Activated CD4-positive, CD25-positive, alpha-beta regulatory T cell treated with anti-CD3 and anti-CD28 coated beads, Interleukin-2, amount 50 U/mL, for 72 hours (primary cell): ENCODE results near the gene KCNS1.
"Not testable (repeated sequence)": the region's sequence is repeated elsewhere in the genome, so short reads cannot be mapped to it uniquely, and the experiment has no call there.

Source experiments
- DNase-seq: peaks from one replicate; pipeline ENCODE4 v3.0.0; 2021

The KCNS1 gene

DNA sequence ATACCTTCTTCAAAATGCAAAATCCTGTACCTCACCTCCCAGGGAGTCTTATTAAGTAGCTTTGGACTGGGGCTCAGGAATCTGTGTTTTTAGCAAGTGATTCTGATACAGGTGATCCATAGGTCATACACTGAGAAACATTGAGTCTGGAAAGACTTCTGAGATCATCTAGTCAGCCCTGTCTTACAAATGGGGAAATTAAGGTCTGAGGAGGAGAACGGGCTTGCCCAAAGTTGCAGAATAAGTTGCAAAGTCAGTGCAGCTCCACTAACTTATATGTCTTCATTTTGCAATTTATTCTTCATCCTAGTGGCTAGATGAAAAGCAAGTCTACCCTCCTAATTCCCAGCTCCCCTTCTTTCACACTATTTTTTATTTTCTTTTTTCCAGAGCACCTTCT is 28.9 kb downstream of the KCNS1 start:
- DNase-seq, result no peak

DNA sequence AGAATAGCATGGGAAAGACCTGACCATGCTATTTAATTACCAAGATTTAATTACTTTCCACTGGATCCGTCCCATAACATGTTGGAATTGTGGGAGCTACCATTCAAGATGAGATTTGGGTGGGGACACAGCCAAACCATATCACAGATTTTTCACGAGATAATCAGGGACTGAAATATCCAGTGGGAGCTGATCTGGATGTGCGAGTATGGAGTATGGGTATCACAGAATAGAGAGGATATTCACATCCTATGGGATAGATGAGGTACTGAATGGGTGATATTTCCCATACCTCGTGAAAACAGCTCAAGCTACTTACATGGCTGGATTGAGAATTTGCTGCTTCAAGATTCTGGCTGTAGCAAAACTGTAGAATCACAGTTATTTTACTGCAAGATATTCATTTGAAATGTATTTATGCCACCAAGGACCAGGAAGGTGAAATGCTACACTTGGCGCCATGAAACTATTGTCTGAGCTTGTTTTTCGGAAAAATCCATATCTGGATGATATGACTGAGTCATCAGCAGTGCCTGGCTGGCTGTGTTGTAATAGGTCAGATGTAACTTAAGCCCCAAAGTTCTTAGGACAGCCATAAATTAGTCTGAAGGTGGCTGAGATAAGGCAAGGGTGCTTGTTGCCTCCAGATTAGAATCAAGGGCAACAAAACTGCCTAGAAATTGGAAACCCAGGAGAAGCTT is 29.8 kb downstream of the KCNS1 start:
- DNase-seq, result no peak

DNA sequence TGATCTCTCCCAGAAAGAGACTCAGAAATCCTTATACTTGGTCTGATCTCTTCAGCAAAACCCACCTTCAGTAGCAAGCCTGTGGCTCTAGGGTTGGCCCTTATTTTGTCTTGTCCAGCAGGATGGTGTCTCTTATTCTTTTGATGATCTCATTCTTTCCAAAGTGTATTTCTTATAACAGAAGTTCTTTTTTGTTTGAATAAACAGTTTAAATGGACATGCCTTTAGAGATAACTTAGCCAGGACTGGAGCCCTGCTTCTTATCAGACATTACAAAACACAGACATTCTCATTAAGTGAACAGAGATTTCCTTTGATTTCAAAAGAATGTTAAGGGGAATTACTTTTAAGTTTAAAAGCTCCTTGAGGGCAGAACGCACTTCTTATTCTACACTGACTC is 31.7 kb downstream of the KCNS1 start:
- DNase-seq, result no peak

DNA sequence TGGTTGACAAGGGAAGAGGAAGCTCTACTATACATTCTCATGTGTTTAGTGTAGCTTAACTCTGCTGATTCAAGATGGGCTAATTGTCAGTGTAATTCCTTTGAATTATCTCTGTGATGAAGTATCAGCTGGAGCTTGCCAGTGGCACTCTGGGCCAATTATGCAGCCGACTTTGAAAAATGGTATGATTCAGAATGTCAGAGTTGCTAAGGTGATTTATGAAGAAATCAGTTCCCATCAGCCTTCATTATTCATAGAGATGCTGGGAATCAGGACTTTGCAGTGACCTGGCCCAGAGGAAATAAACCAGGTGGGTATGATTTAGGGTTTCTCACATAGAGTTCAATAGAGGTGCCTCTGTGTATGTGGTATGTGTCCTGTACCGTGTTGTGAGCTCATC is 33.4 kb downstream of the KCNS1 start:
- DNase-seq, result no peak

DNA sequence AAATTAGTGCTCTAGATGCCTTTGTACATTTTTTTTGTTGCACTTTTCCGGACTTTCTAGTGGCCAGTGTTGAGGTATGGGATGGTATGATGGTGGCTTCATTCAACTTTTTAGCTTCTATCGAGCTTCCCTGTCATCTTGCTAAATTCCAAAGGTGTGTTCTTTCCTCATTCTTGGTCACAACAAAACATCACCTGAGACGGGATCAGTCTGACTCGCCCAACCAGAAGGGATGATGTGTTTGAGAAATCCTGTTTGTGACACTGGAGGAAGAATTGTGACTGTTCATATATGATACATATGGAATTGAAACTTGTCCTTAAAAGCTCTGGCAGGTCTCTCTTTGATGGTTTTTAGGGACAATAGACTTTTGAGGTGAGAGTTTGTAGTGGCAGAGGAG is 33.8 kb downstream of the KCNS1 start:
- DNase-seq, result no peak

DNA sequence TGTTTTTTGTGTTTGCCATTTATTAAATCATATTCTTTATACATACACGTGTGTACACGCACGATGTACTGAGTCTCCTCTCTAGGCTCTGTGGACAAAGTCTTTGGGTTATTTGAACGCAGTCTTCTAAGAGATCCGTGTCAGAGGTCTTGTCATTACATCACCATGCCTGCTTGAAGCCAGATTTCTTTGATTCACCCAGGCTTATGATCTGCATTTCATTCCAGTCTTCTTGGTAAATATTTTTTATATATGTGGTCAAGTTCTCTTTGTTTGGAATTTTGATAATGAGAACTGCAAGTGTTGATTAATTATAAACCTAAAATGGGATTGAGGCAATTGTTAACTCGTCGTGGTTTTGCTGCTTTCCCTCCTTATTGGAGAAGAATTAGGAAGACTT is 34.6 kb downstream of the KCNS1 start:
- DNase-seq, result no peak

DNA sequence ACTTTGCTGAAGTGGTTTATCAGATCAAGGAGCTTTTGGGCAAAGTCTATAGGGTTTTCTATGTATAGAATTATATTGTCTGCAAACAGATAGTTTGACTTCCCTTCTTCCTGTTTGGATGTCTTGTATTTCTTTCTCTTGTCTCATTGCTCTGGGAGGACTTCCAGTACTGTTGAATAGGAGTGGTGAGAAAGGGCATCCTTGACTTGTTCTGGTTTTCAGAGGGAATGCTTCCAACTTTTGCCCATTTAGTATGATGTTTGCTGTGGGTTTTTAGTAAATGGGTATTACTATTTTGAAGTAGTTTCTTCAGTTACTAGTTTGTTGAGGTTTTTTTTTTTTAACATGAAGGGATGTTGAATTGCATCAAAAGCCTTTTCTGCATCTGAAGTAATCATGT is 36.1 kb downstream of the KCNS1 start:
- no peak for DNase-seq

DNA sequence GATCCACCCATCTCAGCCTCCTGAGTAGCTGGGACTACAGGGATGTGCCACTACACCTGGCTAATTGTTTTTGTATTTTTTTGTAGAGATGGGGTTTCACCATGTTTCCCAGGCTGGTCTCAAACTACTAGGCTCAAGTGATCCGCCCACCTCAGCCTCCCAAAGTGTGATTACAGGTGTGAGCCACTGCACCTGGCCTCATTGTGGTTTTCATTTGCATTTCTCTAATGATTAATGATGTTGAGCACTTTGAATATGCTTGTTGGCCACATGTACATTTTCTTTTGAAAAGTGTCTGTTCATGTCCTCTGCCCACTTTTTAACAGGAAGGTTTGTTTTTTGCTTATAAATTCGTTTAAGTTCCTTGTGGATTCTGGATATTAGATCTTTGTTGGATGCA is 37.8 kb downstream of the KCNS1 start:
- DNase-seq, result not testable (repeated sequence)

DNA sequence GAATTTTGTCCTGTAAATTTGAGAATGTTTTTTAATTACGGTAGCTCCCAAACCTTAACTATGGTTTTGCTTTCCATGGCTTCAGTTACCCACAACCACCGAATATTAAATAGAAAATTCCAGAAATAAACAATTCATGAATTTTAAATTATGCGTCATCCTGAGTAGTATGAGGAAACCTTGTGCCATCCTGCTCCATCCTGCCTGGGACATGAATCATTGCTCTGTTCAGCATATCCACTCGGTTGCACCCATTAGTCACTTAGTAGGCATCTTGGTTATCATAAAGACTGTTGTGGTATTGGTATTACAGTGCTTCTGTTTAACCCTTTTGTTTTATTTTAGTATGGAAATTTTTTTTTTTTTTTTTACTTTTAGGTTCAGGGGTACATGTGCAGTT is 39.7 kb downstream of the KCNS1 start:
- DNase-seq, result no peak

DNA sequence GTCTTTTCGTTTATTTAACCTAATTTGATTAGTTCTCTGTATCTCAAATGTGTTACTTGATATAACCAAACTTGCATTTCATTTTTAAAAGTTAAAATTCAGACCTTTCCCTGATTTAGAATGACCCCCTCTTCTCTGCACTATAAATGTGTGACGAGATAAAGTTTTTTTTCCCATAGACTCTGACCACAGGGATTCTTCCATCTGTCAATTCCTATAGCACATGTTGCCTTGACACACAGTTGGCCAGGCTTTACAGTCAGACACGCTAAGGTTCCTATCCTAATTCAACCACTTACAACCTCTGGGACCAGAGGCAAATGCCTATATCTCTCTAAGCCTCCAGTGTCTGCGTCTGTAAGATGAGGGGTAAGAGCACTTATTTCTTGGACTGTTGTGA is 40.6 kb downstream of the KCNS1 start:
- DNase-seq, result no peak

DNA sequence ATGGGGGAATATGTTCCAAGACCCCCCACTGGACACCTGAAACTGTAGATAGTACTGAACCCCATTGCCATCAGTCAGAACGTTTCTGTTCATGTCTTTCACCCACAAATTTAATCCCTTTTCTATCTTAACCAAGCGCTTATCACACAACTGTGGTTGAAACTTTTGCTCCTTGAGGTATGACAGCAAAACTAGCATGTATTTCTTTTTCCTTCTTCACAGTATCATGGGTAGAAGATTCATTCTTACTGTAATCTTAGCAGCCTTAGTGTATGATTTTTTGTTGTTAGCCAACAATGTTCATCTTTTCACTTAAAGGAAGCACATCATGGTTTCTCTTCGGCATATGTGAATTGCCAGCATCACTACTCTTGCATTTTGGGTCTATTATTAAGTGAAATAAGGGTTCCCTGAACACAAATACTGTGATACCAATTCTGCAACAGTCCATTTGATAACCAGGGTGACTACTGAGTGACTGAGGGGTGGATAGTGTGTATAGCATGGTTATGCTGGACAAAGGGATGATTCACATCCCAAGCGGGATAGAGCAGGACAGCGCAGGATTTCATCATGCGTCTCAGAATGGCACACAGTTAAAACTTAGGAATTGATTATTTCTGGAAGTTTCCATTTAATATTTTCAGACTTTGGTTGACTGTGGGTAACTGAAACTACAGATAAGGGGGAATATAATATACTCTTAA is 41.8 kb downstream of the KCNS1 start:
- DNase-seq, result no peak

DNA sequence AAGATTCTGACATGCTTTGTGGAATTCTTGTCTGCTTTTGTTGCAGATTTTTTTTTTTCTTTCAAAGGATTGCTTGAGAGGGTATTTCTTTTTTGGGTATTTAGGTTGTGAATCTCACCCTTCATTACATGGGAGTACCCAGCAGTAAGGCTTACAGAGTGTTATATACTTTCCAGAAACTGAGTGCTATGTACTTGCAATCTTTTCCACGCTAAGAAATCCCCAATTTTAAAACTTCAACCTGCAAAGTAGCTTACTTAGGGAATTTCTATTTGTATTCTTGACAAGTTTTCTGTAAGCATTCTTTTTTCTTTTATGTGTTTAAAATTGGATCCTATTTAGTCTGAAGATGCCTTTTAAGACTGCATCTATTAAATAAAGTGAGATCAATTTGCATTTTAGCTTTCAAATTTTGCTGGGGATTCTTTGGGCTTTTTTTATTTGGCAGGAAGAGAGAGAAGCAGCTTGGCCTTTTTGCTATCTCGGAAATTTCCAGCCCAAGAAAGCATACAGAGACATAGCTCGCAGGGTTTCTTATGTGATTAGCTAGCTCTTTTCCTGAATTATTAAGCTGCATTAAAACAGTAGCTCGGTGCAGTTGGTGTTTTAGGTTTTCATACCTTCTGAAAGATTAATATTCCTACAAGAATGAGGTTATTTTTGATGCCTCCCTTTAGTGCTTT is 42.6 kb downstream of the KCNS1 start:
- no peak for DNase-seq

DNA sequence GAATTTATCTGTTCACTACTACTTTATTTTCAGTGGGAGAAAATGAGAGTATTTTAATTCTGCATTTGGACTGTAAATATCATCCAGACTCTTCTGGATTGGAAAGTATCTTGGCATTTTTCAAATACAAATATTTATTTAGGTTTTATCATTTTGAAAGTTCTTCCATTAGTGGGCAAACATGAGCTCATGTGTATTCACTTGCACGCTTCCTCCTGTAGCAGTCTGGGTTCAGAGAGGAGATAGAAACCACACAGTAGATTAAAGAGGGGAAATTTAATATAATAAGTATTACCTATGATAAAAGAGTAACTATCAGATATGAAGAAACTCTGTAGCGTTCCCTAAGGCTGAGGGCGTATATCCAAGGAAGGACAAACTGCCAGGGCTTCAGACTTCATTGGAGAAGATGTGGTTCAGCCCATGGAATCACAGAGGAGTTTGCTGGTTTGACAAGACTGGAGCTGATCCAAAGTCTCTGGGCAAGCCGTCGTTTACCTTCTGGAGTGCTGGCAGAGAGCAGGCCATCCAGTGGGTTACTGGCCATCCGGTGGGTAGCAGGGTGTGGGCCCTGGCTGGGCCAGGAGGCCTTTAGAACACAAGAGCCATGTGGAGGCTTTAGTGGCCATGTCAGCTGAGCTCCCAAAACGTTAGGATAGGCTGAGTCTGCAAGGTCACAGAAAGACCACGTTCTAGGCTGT is 44.3 kb downstream of the KCNS1 start:
- no peak for DNase-seq

DNA sequence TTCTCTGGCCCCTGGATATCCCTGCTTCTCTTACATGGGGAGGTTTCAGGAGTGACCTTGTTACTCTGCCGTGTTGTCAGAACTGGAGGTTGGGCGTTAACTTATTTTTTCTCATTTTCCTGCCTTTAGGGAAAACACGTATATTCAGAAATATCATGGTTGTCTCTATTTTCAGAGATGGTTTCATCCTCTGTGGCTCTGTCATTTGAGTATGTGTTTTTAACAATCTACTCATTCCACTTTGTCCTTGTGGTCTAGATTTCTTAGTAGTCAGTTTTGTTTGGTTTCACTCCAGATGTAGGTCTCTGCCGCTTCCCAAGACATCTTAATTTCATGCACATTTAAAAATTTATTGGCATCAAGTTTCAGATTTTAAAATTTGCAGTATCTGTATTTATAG is 45.9 kb downstream of the KCNS1 start:
- no peak for DNase-seq

DNA sequence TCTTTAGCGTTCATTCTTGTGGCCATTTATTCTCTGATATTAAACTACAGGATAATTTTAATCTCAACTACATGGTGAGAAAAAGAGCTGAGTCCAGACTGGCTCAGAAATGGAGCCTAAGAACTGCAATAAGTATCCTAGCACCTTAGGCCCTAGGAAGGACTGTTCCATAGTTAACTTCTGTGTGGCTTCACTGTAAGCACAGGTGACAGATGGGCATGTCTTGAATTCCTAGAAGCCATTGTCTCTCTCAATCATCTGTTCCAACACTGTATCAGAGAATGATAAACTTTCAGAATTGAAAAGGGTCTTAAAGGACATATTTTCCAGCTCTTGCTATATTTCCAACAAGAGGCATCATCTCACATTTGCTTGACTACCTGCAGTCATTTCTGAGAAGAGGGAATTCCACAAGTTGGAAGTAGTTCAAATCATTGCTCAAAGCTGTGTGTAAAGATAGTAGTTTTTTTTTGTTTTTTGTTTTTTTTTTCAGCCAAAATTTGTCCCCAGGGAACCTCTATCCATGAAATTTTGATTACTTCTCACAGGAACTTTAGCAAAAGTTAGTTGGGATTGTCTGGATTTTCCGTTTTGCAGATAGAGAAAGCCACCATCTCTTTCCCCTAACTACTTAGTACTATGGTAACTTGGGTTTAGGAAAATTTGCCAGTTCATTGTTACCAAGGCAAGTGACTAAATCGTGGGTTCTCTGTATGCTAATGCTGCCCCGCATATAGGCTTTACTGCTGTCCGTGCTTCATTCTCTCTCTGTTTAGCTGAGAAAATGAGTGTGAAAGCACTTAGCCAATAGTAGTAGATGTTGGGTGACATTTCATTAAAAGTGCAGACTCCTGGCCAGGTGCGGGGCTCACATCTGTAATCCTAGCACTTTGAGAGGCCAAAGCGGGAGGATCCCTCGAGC is 47.2 kb downstream of the KCNS1 start:
- no peak for DNase-seq

DNA sequence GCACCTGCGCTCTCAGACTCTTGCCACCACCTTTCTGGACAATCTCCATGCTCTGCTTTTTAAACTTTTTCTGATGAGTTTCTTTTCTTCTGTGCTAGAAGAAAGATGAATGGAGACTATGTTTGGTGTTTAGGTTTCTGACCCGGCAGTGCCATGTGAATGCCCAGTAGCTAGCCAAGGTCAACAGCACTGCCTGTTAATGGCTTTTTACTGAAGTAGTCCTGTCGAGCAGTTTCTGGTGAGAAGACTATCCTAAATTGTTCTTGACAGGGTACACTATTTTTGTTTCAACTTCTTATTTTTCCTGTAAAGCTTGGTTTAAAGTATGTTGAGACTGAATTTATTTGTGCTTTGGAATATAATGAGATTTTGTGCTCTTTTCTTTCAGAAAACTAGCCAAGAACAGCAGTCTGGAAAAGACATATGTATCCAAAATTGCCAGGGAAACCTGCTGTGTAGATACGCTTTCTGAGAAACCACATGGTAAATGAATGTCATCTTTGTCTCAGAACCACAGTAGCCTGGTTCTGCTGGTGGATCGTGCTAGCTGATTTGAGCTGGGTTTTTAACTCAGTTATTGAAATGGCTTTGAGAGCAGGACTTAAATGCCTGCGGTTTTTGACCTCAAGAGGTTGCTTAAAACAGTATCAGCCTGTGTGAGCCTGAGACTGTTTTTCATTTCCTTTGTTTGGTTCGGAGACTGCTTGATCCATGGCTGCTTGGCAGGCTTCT is 48.1 kb downstream of the KCNS1 start:
- no peak for DNase-seq

DNA sequence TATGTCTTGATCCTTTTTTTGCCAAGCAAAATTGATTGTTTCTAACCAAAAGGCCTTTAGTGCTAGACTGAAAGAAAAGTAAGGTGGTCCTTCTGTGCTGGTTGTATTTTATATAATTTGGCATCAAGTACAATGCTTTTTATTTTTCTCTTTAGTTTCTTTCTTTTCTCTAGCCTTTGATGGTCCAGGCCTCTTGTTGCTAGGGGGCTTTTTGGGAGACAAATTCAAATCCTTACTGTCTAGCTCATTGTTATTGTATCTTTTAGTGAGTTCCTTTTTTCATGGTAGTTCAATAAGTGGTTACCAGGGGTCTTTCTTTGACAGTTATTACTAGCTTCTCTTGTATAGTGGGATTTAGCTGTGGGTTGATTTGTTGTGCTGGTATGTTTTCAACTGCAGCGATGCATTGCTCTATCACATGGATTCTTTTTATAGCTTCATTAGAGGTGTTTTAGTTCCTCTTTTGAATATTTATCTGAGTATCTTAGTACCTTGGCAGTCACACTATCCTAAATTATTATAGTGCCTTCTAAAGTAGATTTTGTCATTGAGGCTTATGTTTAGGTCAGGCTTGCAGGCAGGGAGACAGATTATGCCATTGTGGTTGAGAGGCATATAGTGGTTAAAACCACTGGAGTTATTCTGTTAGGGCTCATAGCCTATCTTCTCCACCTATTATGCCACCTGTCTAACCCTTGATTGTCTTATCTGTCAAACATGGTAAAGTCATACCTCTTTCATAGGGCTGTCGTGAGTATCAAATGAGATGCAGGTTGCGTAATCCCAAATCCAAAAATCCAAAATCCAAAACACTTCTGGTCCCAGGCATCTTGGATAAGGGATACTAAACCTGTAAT is 49.5 kb downstream of the KCNS1 start:
- DNase-seq, result no peak

DNA sequence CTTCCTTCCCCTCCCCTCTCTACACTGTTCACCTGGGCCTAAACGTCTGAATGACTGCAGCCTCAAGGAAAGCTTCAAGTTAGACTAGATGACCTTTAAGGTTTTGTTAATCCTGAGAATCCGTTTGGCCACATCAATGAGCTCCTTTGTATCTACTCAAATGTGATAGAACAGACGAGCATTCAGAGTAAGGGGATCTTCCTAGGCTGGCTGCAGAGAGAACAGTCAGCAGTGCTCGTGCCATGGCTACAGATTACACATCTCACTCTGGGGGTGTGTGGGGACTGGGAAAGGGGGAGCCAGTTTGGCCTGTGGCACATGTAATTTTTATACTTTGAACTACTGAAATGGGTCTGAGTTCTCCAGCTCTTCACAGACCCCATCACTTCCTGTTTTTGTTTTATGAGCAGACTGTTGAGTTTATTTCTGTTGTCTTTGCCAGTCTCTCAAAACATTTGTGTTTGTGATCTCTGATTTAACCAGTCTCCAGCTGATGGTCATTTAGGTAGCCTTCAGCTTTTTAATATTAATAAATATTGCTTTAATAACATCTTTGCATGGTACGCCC is 50.9 kb downstream of the KCNS1 start:
- no peak for DNase-seq

DNA sequence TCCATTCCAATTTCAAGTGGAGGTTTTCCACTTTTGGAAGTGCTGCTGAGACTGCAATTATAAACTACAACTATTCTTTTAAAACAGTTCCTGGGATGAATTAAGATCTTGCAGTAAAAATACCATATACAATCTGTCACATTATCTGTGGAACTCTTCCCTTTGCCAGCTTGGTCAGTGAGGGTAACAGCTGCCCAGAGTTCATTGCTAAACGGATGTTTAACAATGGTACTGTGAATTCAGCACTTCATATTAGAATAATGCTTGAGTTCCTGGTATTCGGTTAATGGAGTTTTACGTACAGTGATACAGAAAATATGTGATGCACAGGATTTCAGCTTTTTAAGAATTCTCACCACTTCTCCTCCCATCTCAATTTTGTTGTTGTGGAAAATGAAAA is 51.5 kb downstream of the KCNS1 start:
- no peak for DNase-seq

DNA sequence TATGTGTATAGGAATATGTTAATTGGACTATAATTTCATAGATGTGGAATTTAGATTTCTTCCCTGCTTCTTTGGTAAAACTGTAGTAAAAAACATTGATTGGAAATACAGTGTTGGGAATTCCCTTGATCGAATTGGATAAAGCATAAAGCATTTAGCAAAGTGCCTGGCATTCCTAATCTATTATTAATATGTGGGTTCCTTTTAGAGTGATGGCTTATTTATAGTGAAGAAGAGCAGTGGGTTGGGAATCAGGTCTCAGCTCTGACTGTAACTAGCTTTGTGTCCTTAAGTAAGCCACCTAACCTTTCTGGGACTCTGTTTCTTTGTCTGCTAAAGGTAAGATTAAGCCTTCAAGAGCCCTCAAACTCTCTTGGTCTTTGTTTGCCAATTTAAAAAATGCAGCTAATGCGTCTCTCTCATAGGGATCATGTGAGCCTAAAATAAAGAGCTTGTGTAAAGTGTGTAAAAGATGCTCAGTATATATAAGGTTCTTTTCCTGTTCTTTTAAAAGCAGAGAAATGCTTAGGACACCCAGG is 53.3 kb downstream of the KCNS1 start:
- DNase-seq, result no peak
